GM04503 (cell line): ENCODE results near the gene FSCN2.
"Not testable (repeated sequence)": the region's sequence is repeated elsewhere in the genome, so short reads cannot be mapped to it uniquely, and the experiment has no call there.

Experiments used
- DNase-seq: peaks from one replicate; pipeline ENCODE4 v3.0.0-alpha.2; 2012; ENCODE audit warnings: low read depth

FSCN2 gene

DNA sequence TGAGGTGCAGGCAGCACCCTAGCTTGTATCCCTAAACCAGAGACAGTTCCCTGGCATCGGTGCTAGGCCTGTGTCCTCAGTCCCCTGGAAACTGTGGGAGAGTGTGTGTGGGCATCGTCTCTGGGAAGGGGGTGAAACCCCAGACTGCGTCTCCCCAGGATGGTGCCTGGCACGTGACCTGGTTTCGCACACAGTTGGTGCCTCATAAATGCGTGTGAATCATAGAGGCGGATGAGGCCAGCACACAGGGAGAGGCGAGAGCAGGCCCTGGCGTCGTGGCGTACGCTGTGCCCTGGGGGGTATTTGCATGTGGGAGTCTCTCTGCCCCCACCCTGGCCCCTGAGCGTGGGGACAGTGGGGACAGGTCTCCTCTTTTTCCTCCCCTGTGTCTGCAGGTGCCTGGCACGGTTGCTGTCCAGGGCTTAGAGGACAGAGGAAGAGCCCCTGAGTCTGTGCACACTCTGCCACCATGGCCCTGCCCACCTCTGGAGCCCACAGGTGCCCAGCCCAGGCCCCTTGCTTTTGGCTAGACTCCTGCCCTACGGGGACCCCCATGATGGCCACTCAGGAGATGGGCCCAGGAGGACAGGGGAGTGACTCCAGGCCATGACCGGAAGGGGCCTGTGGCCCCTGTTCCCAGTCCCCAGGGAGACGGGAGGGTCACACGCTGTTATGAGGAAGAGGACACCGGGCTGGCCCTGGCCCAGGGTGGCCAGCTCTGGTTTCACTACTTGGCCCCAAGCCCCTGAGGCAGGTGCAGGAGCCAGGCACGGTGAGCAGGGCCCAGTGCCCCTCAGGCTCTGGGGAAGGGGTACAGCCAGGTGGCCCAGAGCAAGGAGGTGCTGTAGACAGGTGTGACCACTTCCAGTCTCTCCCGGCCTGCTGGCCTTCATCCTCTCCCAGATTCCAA, 1.3 kb upstream of the FSCN2 start:
- DNase-seq, result no peak

DNA sequence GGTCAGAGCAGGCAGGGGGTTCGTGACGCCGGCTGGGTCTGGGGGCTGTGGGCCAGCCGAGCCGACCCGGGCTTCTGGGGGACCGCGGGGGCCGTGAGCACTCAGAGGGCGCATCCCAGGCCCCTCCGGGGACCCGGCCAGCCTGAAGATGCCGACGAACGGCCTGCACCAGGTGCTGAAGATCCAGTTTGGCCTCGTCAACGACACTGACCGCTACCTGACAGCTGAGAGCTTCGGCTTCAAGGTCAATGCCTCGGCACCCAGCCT, 140 bp downstream of the FSCN2 start:
- no peak for DNase-seq

DNA sequence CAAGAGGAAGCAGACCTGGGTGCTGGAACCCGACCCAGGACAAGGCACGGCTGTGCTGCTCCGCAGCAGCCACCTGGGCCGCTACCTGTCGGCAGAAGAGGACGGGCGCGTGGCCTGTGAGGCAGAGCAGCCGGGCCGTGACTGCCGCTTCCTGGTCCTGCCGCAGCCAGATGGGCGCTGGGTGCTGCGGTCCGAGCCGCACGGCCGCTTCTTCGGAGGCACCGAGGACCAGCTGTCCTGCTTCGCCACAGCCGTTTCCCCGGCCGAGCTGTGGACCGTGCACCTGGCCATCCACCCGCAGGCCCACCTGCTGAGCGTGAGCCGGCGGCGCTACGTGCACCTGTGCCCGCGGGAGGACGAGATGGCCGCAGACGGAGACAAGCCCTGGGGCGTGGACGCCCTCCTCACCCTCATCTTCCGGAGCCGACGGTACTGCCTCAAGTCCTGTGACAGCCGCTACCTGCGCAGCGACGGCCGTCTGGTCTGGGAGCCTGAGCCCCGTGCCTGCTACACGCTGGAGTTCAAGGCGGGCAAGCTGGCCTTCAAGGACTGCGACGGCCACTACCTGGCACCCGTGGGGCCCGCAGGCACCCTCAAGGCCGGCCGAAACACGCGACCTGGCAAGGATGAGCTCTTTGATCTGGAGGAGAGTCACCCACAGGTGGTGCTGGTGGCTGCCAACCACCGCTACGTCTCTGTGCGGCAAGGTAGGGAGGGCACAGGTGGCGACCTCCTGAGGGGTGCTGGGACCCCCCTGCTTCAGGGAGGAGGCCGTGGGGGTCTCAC, 667 bp downstream of the FSCN2 start:
- DNase-seq, result no peak

DNA sequence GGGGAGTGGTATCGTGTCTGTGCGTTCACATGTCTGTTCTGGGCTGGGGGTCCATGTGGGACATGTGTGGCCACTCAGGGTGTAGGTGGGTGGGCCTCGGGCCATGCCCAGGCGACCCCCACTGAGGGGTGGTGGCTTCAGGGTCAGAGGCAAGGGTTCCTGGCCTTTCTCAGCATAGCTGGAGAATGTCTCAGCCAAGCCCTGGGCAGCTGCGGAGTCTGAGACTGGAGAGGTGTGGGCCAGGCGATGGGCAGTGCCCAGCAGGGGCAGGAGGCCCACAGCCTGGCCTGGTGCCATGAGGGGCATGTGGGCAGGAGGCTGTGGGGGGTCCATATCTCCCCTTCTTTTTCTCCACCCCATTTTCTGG, 1.2 kb downstream of the FSCN2 start:
- no peak for DNase-seq

DNA sequence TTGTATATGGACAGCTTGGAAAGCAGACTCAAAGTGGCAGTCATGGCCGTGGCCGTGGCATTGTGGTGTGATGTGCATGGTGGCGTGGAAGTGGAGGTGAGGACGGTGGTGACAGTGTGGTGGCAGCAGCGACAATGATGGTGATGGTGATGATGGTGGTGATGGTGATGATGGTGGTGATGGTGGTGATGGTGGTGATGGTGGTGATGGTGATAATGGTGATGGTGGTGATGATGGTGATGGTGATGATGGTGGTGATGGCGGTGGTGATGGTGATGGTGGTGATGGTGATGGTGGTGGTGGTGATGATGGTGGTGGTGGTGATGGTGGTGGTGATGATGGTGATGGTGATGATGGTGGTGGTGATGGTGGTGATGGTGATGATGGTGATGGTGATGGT, 2.8 kb downstream of the FSCN2 start:
- DNase-seq, result not testable (repeated sequence)

DNA sequence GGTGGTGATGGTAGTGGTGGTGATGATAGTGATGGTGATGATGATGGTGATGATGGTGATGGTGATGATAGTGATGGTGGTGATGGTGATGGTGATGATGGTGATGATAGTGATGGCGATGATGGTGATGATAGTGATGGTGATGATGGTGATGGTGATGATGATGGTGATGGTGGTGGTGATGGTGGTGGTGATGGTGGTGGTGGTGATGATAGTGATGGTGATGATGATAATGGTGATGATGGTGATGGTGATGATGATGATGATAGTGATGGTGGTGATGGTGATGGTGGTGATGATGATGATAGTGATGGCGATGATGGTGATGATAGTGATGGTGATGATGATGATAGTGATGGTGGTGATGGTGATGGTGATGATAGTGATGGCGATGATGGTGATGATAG, 3.8 kb downstream of the FSCN2 start:
- DNase-seq, result not testable (repeated sequence)

DNA sequence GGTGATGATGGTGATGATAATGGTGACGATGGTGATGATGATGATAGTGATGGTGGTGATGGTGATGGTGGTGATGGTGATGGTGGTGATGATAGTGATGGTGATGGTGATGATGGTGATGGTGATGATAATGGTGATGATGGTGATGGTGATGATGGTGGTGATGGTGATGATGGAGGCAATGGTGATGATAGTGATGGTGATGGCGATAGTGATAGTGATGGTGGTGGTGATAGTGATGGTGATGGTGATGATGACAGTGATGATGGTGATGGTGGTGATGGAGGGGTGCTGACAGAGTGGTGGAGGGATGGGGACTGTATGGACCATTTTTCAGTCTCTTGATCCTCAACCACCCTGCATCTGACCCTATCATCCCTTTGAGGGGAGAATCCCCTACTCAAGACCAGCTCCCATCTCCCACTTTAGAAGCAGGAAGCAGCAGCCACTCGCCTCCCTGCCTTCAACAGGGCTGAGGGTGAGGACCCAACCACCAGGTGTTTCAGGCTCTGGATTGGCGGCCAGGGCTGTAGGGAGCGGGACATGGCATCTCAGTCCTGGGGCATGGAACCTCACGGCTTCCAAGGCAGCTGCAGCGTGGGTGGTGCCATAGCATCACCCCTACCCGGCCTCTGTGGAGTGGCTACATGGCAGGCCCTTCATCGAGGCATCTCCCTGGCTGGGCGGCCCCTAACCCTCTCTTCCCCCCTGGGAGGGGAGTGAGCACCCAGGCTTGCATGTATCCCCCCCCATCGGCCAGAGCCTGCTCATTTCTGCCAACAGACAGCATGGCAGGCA, 4.5 kb downstream of the FSCN2 start:
- DNase-seq, result no peak

DNA sequence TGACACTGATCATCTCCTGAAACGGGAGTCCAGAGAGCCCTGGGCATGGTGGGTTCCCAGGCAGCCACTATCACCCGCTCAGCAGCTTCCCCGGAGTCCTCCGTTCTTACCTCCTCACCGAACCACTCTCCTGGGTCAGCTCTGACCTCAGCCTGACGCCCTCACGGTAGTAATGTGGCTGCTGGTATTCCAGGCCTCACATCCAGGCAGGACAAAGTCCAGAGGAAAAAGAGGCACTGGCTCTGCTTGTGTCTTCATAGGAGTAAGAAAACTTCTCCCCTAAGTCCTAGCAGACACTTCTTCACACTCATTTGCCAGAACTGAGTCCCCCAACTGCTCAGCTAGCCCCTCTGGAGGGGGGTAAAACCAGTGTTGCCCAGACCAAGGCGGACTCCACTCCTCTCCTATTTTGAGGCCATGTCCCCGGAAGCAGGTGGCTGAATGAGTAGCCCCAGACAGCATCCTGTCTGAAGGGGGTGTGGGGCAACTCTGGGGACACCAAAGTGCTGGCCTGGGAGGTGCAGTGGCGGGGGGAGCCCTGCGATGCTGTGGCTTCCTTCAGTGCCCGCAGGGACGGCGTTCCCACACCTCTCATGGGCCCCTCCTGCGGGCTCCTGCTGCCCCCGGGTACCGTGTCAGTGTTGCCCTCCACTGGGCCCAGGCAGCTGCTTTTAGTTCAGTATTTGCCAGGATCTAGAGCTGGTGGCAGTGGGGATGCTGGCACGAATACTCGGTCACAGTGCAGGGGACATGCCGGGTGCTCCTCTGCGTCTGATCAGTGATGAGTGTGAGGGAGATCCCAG, 5.4 kb downstream of the FSCN2 start:
- DNase-seq, result no peak

DNA sequence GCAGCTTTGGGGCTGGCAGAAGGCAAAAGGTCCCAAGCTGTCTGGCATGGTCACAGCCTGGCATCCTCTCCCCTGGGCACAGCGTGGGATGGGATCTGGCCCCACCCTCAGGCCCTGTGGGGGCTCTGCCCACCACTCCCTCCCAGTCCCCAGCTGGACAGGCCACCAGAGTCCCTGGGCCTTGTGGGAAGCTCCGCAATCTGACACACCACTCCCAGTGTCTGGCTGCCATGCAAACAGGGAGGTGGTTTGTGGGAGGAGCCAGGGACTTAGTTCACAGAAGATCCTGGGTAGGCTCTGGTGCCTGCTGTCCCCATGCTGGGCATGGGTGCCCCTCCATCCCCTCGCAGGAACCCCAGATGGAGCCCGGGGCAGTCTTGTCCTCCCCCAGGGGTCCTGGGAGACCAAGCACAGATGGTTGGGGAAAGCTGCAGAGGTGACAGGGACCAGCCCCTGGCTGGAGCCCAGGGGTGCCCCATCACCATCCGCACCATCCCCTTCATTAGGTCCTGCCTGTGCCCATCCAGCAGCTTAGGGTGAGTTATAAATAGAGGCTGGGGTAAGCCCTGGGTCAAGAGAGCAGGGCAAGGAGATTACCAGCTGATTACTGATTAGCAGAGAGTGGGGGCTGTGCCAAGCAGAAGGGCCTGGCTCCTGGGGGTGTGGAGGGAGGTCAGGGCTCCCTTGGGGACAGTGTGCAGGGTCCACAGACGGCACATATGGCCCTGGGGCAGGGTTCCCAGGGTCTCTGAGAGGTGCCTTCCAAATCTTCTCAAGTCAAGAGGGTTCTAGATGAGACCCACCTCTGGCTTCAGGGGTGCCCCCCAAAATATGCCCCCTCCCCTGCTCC, 6.2 kb downstream of the FSCN2 start:
- no peak for DNase-seq

DNA sequence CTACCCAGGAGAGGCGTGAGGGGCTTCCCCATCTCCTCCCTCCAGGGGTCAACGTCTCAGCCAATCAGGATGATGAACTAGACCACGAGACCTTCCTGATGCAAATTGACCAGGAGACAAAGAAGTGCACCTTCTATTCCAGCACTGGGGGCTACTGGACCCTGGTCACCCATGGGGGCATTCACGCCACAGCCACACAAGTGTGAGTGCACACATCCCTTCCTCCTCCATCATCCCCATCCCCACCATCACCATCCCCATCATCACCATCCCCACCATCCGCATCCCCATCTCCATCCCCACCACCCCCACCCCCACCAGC, 6.8 kb downstream of the FSCN2 start:
- DNase-seq, result no peak

DNA sequence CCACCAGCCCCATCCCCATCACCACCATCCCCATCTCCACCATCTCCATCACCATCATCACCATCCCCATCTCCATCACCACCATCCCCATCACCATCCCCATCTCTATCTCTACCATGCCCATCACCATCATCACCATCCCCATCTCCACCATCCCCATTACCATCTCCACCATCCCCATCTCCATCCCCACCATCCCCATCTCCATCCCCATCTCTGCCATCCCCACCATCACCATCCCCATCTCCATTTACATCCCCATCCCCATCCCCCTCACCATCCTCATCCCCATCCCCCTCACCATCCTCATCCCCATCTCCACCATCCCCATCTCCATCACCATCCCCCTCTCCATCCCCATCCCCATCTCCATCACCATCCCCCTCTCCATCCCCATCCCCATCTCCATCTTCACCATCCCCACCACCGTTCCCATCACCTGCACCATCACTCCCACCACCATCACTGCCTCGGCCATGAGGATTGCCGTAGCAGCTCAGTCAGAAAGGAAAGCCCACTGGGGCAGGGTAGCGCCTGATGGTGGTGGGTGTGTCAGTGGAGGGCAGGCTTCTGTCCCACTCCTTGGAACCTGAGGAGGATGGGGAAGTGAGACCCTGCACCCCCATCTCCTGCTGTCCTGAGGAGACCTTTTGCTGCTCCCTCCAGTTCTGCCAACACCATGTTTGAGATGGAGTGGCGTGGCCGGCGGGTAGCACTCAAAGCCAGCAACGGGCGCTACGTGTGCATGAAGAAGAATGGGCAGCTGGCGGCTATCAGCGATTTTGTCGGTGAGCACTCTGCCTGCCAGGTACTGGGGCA, 7.5 kb downstream of the FSCN2 start:
- no peak for DNase-seq

DNA sequence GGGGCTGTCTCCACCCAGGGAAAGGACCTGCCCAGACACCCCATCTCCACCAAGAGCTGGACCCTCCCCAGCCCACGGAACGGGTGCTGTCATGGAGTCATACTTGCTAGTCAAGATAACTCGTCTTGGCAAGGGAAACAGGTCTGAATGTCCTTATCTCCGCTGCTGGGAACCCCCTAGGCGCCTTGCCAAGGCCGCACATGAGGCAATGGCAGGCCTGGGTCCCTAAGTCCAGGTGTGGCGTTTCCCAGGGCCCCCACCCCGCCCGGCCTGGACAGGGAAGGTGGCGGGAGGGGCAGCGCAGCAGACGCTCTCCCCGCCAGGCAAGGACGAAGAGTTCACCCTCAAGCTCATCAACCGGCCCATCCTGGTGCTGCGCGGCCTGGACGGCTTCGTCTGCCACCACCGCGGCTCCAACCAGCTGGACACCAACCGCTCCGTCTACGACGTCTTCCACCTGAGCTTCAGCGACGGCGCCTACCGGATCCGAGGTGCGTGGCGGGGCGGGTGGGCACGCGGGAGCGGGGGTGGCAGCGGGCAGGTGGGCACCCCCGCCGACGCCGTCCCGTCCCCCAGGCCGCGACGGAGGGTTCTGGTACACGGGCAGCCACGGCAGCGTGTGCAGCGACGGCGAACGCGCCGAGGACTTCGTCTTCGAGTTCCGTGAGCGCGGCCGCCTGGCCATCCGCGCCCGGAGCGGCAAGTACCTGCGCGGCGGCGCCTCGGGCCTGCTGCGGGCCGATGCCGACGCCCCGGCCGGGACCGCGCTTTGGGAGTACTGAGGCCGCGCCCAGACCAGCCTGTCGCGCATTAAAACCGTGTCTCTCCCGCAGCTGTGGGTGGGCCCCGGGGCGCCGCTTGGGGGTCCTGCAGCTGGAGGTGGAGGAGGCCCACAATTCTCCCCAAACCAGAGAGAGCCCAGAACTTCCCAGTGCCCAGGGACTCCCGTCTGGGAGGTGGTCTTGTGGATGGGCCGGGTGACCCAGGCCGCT, 8.4 kb downstream of the FSCN2 start:
- DNase-seq, result no peak

DNA sequence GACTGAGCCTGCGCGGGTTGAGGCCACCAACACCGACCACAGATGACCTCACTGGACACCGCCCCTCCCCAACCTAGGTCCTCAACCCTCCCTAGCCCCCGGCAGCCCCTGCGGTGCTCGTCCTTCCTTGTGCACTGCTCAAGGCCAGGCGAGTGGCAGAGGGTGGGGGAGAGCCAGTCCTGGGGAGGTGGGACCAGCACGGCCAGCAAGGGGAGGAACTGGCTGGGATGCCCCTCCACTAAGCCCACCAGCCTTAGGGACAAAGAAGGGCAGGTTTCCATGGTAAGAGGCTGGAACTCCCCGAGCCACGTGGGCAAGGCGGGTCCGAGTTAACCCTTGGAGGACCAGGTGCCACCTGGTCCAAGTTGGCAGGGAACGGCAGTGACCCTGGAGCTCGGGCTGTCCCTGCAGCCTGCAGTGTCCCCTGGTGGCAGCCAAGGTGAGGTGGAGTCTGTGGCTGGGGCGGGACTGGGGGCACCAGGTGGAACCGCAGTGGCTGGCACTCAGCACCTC, 9.2 kb downstream of the FSCN2 start:
- no peak for DNase-seq

DNA sequence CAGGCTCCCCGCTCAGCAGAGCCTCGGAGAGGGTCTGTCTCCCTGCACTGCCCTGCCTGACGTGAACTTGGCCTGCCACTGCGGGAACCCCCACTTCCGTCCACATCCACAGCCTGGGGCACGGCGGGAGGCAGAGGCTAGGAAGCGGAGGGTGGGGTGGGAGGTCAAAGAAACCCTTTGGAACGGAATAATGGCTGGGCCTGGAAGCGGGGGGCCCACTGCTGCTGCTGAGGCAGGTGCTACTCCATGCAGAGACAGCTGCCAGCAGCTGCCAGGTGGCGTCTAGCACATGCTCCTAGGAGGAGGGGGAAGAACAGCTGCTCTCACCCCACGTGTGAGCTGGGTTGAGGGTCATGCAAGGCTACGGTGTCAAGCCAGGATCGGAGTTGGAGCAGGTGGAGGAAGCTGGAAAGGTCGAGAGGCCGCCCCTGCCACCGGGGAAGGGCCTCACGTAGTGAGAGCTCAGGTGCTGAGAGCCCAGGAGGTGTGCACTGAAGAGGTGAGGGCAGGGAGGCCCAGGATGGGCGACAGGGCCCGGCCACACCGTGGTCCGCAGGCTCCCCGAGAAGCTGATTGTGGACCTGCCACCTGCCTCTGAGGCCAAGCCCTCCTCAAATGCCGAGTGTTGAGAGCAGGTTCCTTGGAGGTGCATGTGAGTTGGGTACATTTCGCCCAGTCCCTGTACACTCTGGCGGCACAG, 9.8 kb downstream of the FSCN2 start:
- no peak for DNase-seq

DNA sequence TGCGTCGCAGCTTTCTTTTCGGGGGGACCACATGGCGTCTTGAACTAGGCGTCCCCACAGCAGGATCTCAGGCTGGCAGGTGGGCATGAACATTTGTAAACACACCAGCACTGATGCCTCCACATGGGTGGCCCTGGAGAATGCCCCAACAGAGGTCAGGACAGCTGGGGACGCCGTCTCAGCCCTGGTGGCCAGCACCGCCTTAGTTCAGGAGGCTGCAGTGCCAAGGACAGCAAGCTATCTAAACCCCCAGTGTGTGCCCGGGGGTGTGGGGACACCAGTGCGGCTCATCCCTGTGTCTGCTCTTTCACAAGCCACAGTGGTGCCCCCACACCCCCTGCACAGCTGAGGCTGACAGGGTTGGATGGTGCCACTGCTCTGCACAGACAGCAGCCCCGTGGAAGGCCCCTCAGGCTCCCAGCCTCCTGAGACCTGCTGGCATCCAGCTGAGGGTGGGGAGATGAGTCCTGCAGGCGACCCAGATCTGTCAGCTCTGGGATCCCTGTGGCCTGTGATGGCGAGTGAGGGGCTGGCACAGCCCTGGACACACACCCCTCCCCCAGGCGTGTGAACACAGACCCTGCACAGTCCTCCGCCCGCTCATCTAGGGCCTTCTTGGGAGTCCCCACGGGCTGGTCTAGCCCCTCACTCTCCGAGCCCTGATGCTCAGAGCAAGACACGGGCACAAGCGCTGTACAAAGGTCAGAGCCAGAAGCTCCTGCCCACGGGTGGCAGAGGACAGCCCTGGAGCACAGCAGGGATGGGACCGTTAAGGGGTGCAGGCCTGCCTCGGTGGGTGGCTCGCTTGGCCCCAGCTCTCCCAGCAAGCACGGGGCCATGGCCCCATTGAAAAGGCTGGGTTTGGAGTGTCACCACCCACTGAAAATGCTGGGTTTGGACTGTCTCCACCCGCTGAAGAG, 10.7 kb downstream of the FSCN2 start:
- DNase-seq, result no peak

DNA sequence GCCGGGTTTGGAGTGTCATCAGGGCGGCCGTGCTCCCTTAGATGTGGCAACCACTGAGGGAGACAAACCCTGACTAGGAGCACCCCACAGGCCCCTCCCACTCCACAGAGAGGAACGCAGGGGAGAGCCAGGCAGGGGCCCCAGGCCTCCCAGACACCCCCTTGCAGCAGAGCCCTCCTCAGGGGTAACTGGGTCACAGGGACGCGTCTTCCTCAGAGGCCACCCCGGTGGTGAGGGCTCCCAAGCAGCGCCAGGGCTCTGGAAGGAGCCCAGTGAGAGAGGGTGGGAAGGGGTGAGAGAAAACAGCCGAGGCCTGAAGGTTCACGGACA, 11.4 kb downstream of the FSCN2 start:
- no peak for DNase-seq

DNA sequence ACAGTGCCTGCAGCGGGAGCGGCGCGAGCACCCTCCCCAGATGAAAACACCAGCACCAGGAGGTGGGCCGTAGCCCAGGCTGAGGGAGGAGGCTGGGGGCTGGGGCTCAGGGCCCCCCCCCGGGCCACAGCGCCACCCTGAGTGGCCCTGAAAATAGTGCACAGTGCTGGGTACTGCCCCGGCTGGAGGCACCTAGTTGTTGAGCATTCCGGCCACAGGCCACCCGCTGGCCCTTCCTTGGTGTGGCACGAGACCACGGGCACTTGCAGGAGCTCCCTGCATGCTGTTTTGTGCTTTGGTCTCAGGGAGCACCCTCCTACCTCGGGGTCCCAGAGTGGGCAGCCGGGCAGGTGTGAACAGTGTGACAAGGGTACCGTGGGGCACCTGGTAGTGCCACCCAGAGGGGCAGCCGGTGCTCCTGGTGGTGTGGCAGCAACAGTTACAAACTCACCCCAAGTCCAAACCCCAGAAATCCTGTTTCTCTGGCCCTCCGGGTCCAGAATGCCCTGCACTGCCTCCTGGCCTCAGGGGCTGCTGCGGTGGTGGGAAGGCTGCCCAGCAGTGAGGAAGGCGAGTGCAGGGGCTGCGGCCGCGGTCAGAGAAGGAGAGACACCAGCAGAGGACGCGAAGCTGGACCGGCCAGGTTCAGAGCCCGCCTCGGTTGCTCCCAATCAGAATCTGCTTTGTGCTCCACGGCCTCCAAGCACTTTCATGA, 11.9 kb downstream of the FSCN2 start:
- DNase-seq, result no peak
